SK-N-SH (cell line): ENCODE results near the gene BAHCC1. TPM values are rescaled to one million over a fixed set of nuclear protein-coding genes. Genes with fewer than 3 reads are reported as not detected.

Source experiments
- CTCF ChIA-PET: fragments of 300-600, 350-600 bp; formaldehyde crosslinking; extraction: SDS; loops from one replicate; lab custom pipeline; 2021; lab: Yijun Ruan, JAX
- POLR2A ChIA-PET: fragments of 350-600 bp; sonication (Branson Sonifier 250); formaldehyde crosslinking; extraction: SDS; loops from one replicate; lab custom pipeline; 2020; ENCODE audit warnings: antibody characterized with exemption, inconsistent platforms; lab: Yijun Ruan, JAX
- DNase-seq: peaks from one replicate; pipeline ENCODE4 v3.0.0; 2012
- H2AFZ ChIP-seq: fragments of 200-600 bp; sonication (generic); 2 replicates; pipeline ENCODE4 v1.8.1; 2016; ENCODE audit warnings: antibody characterized with exemption, mild to moderate bottlenecking, low read depth
- H3F3A ChIP-seq: fragments of 200-600 bp; sonication (generic); replicated peaks from 2 replicates; pipeline ENCODE3; 2016; ENCODE audit warnings: antibody characterized with exemption, mild to moderate bottlenecking; ENCODE audit not compliant: insufficient read depth
- H3K27ac ChIP-seq, 2 experiments: fragments of 200-500 bp in 1 of 2; fragments of 200-600 bp in 1 of 2; sonication (Bioruptor generic) in 1 of 2; sonication (generic), shearing (Covaris generic) in 1 of 2; 2 replicates each; pipeline versions ENCODE4 v1.5.1 to v1.6.1; 2014 to 2016; ENCODE audit warnings: low read depth in 2 of 2, inconsistent platforms in 1 of 2, low read length in 1 of 2, mild to moderate bottlenecking in 1 of 2, mixed read lengths in 1 of 2
- H3K27me3 ChIP-seq: fragments of 200-600 bp; sonication (generic), shearing (Covaris generic); 2 replicates; pipeline ENCODE4 v1.6.1; 2016; ENCODE audit warnings: mixed run types; ENCODE audit not compliant: insufficient read depth
- H3K36me3 ChIP-seq, 2 experiments: fragments of 200-500 bp in 1 of 2; fragments of 200-600 bp in 1 of 2; sonication (Bioruptor generic) in 1 of 2; sonication (generic) in 1 of 2; replicated peaks in 1 of 2; 2 replicates each; pipeline versions ENCODE3 to v1.5.1; 2014 to 2016; ENCODE audit warnings: low read length in 1 of 2, mild to moderate bottlenecking in 1 of 2; ENCODE audit not compliant: insufficient read depth in 2 of 2, control insufficient read depth in 1 of 2
- H3K4me1 ChIP-seq, 2 experiments: fragments of 200-500 bp in 1 of 2; fragments of 200-600 bp in 1 of 2; sonication (Bioruptor generic) in 1 of 2; sonication (generic), shearing (Covaris generic) in 1 of 2; 2 replicates each; pipeline versions ENCODE4 v1.5.1 to v1.6.1; 2014 to 2016; ENCODE audit warnings: low read depth in 1 of 2, low read length in 1 of 2, mixed run types in 1 of 2; ENCODE audit not compliant: insufficient read depth in 2 of 2, control insufficient read depth in 1 of 2
- H3K4me2 ChIP-seq: fragments of 200-600 bp; sonication (generic), shearing (Covaris generic); 2 replicates; pipeline ENCODE4 v1.6.1; 2017; ENCODE audit warnings: mixed run types
- H3K4me3 ChIP-seq, 2 experiments: fragments of 200-500 bp in 1 of 2; fragments of 200-600 bp in 1 of 2; sonication (Bioruptor generic) in 1 of 2; sonication (generic), shearing (Covaris generic) in 1 of 2; 2 replicates each; pipeline versions ENCODE4 v1.5.1 to v1.8.1; 2014 to 2016; ENCODE audit warnings: low read depth in 2 of 2, inconsistent platforms in 1 of 2, low read length in 1 of 2, mild to moderate bottlenecking in 1 of 2, mixed read lengths in 1 of 2, moderate library complexity in 1 of 2
- H3K79me2 ChIP-seq: fragments of 200-600 bp; sonication (generic); 2 replicates; pipeline ENCODE4 v1.8.1; 2017; ENCODE audit warnings: mild to moderate bottlenecking; ENCODE audit not compliant: insufficient read depth
- H3K9ac ChIP-seq: fragments of 200-600 bp; sonication (generic); 2 replicates; pipeline ENCODE4 v1.6.1; 2017; ENCODE audit warnings: mixed run types
- H3K9me2 ChIP-seq: fragments of 200-600 bp; sonication (generic); 2 replicates; pipeline ENCODE4 v1.6.1; 2017; ENCODE audit warnings: mixed run types
- H3K9me3 ChIP-seq: fragments of 200-600 bp; sonication (generic); 2 replicates; pipeline ENCODE4 v1.6.1; 2017; ENCODE audit warnings: mixed run types, mild to moderate bottlenecking, moderate library complexity
- H4K20me1 ChIP-seq: fragments of 200-600 bp; sonication (generic); 2 replicates; pipeline ENCODE4 v1.6.1; 2017; ENCODE audit warnings: mild to moderate bottlenecking, mixed run types; ENCODE audit not compliant: insufficient read depth
- CHD2 ChIP-seq: fragments of 150-350 bp; IDR thresholded peaks from 2 replicates; pipeline ENCODE4 v1.6.1; 2018; ENCODE audit warnings: low read length; ENCODE audit not compliant: partially characterized antibody
- CTCF ChIP-seq: fragments of 200-600 bp; sonication (generic); IDR thresholded peaks from 2 replicates; pipeline ENCODE4 v1.6.1; 2017; ENCODE audit warnings: antibody characterized with exemption, mild to moderate bottlenecking, moderate library complexity
- EP300 ChIP-seq, 2 experiments: IDR thresholded peaks; 2 replicates each; pipeline versions ENCODE4 v1.4.0 to v1.6.1; 2012; ENCODE audit warnings: borderline replicate concordance in 1 of 2, low read depth in 1 of 2, low read length in 1 of 2
- FOSL2 ChIP-seq: IDR thresholded peaks from 2 replicates; pipeline ENCODE4 v1.4.0; 2012; ENCODE audit warnings: low read depth, mild to moderate bottlenecking, moderate library complexity, borderline replicate concordance
- FOXM1 ChIP-seq: IDR thresholded peaks from 2 replicates; pipeline ENCODE4 v1.4.0; 2012; ENCODE audit warnings: low read depth, mild to moderate bottlenecking
- GABPA ChIP-seq: IDR thresholded peaks from 2 replicates; pipeline ENCODE4 v1.4.0; 2012; ENCODE audit warnings: low read depth, mild to moderate bottlenecking
- NFIC ChIP-seq: IDR thresholded peaks from 2 replicates; pipeline ENCODE4 v1.4.0; 2012; ENCODE audit warnings: borderline replicate concordance
- NRF1 ChIP-seq: IDR thresholded peaks from 2 replicates; pipeline ENCODE4 v1.6.1; 2012; ENCODE audit warnings: low read depth, mild to moderate bottlenecking, low read length
- PBX3 ChIP-seq: IDR thresholded peaks from 2 replicates; pipeline ENCODE4; 2012
- POLR2AphosphoS5 ChIP-seq: IDR thresholded peaks from 2 replicates; pipeline ENCODE4 v1.6.1; 2012; ENCODE audit warnings: low read depth, low read length
- RAD21 ChIP-seq: IDR thresholded peaks from 2 replicates; pipeline ENCODE4 v1.6.1; 2012; ENCODE audit warnings: mild to moderate bottlenecking, low read length
- RCOR1 ChIP-seq: fragments of 150-350 bp; IDR thresholded peaks from 2 replicates; pipeline ENCODE4 v1.6.1; 2017; ENCODE audit warnings: antibody characterized with exemption, low read length
- REST ChIP-seq: IDR thresholded peaks from 2 replicates; pipeline ENCODE4 v1.6.1; 2012; ENCODE audit warnings: mild to moderate bottlenecking, low read depth, low read length, moderate library complexity
- RFX5 ChIP-seq: IDR thresholded peaks from 2 replicates; pipeline ENCODE4 v1.6.1; 2012; ENCODE audit warnings: mild to moderate bottlenecking, improper control_type of control experiment, low read length
- RXRA ChIP-seq: IDR thresholded peaks from 2 replicates; pipeline ENCODE4 v1.4.0; 2012; ENCODE audit warnings: low read depth, mild to moderate bottlenecking, borderline replicate concordance
- SIN3A ChIP-seq: IDR thresholded peaks from 2 replicates; pipeline ENCODE4 v1.6.1; 2012; ENCODE audit warnings: low read depth, mild to moderate bottlenecking, low read length, moderate library complexity, borderline replicate concordance
- SMC3 ChIP-seq: IDR thresholded peaks from 2 replicates; pipeline ENCODE4 v1.6.1; 2012; ENCODE audit warnings: low read depth, low read length, improper control_type of control experiment
- TAF1 ChIP-seq: IDR thresholded peaks from 2 replicates; pipeline ENCODE4 v1.6.1; 2012; ENCODE audit warnings: low read depth, mild to moderate bottlenecking, low read length, moderate library complexity, borderline replicate concordance
- TCF12 ChIP-seq: IDR thresholded peaks from 2 replicates; pipeline ENCODE4 v1.4.0; 2012
- TEAD4 ChIP-seq: IDR thresholded peaks from 2 replicates; pipeline ENCODE4 v1.4.0; 2012; ENCODE audit warnings: mild to moderate bottlenecking, borderline replicate concordance; ENCODE audit not compliant: insufficient read depth
- ZBTB33 ChIP-seq: IDR thresholded peaks from 2 replicates; pipeline ENCODE4 v1.4.0; 2012; ENCODE audit warnings: low read depth, borderline replicate concordance
- WGBS: methylation state at CpG from one replicate; pipeline ENCODE4 v1.1.6; 2017; ENCODE audit warnings: low lambda C conversion rate; 5-methylcytosine and 5-hydroxymethylcytosine counted together
- polyA plus RNA-seq, 3 experiments: library from polyadenylated mRNA; depleted of rRNA; stranded (reverse); fragments of >200 nt; gene quantifications; 2 replicates each; pipeline ENCODE4 v1.2.3, GENCODE V29; 2012
- TF ChIP-seq, protein P1 (sequence below): IDR thresholded peaks from 2 replicates; pipeline ENCODE4 v1.4.0; 2012; ENCODE audit warnings: low read depth

Gene BAHCC1
- polyA plus RNA-seq, 1 of the 3 experiments (the other 2 are of a cell fraction): 6.4 TPM

- Histone ChIP-seq H3K4me1 (peaks cover 17 to 46% of the 10 kb centered on the region in 2 experiments; a peak in 3 of 4 replicates), H3F3A (peaks cover 47% of the 10 kb centered on the region), H3K9me3 (no peaks in the 10 kb centered on the region), H3K4me3 (peak overlapping the region; percentile 69 to 73), H3K9ac (peak overlapping the region; percentile 84), H3K36me3 (peaks cover 22 to 26% of the 10 kb centered on the region in 2 experiments), H3K27ac (peak overlapping the region; percentile 88 to 93), H2AFZ (no peak overlapping the region), H3K79me2 (peaks cover 91% of the 10 kb centered on the region), H3K4me2 (peak overlapping the region; percentile 98), H4K20me1 (peaks cover 35% of the 10 kb centered on the region), H3K9me2 (no peaks in the 10 kb centered on the region), H3K27me3 (no peaks in the 10 kb centered on the region)
- ChIA-PET CTCF (interaction anchor here (0.6 to 1.3 kb wide), 4 partner anchors 30 to 223 kb away, joined by 3 to 4 read pairs (median 3); no protein-coding TSS in a partner anchor), POLR2A (interaction anchor here (0.7 to 1.5 kb wide), 5 partner anchors 9 to 276 kb away, joined by 3 to 5 read pairs (median 3); partner anchors contain the start of genes NDUFAF8 and TEPSIN)
- WGBS: 2% methylated on average over 12 of the region's 82 CpGs
- DNase-seq: peak; percentile 90
- TF ChIP-seq CTCF: no peak
- TF ChIP-seq ZBTB33: no peak
- TF ChIP-seq FOXM1: no peak
- TF ChIP-seq RXRA: no peak
- no peak; the same call in 1 of the 2 replicates for TF ChIP-seq NRF1
- no peak for TF ChIP-seq CHD2
- TF ChIP-seq, protein P1, sequence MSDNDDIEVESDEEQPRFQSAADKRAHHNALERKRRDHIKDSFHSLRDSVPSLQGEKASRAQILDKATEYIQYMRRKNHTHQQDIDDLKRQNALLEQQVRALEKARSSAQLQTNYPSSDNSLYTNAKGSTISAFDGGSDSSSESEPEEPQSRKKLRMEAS: peak; percentile 91
- TF ChIP-seq GABPA: peak; percentile 65
- TF ChIP-seq SIN3A: peak; percentile 86; the same call in 1 of the 2 replicates
- TF ChIP-seq RFX5: no peak
- TF ChIP-seq NFIC: no peak
- TF ChIP-seq REST: no peak
- no peak for TF ChIP-seq RCOR1
- TF ChIP-seq EP300 (IDR thresholded peaks at IDR 0.05; ENCODE audit: borderline replicate concordance in 1 of 2, low read depth in 1 of 2, low read length in 1 of 2): peak in 1 of 2 experiments; percentile 56; a peak in 1 of 4 replicates
- peak; percentile 48; the same call in 1 of the 2 replicates for TF ChIP-seq FOSL2
- no peak for TF ChIP-seq SMC3
- 0 out of 2 replicates have a peak, but pooled peaks have one; percentile 10 for TF ChIP-seq TEAD4
- TF ChIP-seq RAD21: no peak
- no peak; the same call in 1 of the 2 replicates for TF ChIP-seq TCF12
- TF ChIP-seq PBX3: no peak
- TF ChIP-seq TAF1: peak; percentile 44
- TF ChIP-seq POLR2AphosphoS5: peak; percentile 75
Observed at GRCh38 chr17:81514739-81515529, 119.7 kb downstream of the BAHCC1 start.
